Measurements from ENCODE around the gene CDC42EP4.

DNA sequence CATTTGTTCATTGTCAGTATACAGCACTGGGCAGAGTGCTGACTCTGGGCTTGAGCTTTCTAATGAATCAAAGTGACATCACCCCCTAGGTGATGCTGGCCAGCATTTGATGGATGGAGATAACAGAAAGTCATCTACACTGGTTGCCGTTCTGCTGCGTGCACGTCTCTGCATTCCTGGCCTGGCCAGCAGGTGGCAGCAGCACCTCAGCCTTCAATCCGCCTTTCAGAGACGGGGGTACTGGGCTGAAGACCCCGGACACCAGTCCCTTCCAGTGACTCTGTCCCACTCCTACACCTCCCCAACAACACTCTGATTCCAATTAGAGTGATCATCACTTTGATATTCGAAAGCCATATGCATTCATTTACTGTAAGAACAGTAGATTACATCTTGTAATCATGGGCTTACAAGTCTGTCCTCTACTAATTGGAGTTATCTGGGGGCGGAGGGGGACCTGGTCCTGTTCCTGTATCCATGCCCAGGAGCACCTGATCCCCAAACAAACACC, 56.1 kb downstream of the CDC42EP4 start:
- TF ChIP-seq CTCF (IDR thresholded peaks at IDR 0.05) (peak; percentile 98), POLR2A (IDR thresholded peaks at IDR 0.05) (no peak), POLR2AphosphoS5 (IDR thresholded peaks at IDR 0.05; ENCODE audit: insufficient read depth in 1 of 2, low read depth in 1 of 2) (peak; percentile 31 to 43)

Data from vagina (tissue), 2 donors.